H1 (cell line): ENCODE measurements around the gene PNLIP. TPM values are rescaled to one million over a fixed set of nuclear protein-coding genes. Genes with fewer than 3 reads are reported as not detected.

Experiments used
- CBX5 ChIP-seq: fragments of 300-800, 300-1000 bp; sonication (generic); IDR thresholded peaks from 2 replicates; pipeline ENCODE4 v1.7.1; 2016; ENCODE audit warnings: antibody characterized with exemption, low read length, low read depth
- CEBPB ChIP-seq: IDR thresholded peaks from 2 replicates; pipeline ENCODE4 v1.6.1; 2012; ENCODE audit warnings: low read depth, low read length
- MAFK ChIP-seq: IDR thresholded peaks from 2 replicates; pipeline ENCODE4 v1.6.1; 2012; ENCODE audit warnings: low read depth, mild to moderate bottlenecking, improper control_type of control experiment, low read length
- RBBP5 ChIP-seq: IDR thresholded peaks from 2 replicates; pipeline ENCODE4 v1.7.1; 2012; ENCODE audit warnings: low read depth, mild to moderate bottlenecking, inconsistent platforms, low read length, moderate library complexity, borderline replicate concordance
- RXRA ChIP-seq: IDR thresholded peaks from 2 replicates; pipeline ENCODE4 v1.6.1; 2011; ENCODE audit warnings: low read depth, mild to moderate bottlenecking, low read length, moderate library complexity; ENCODE audit not compliant: insufficient read depth
- USF2 ChIP-seq: IDR thresholded peaks from 2 replicates; pipeline ENCODE4 v1.6.1; 2011; ENCODE audit warnings: low read length, improper control_type of control experiment
- polyA plus RNA-seq, 7 experiments: library from polyadenylated mRNA; depleted of rRNA in 3 of 7; stranded (reverse) in 5 of 7; unstranded in 2 of 7; fragments of >200 nt in 5 of 7; fragments of 200-250 nt in 2 of 7; gene quantifications; 1 replicate in 5 of 7; 2 replicates in 1 of 7; 4 replicates in 1 of 7; pipeline versions ENCODE4 v1.2.1 to v1.2.3, GENCODE V29; 2011 to 2013; ENCODE audit warnings: missing spikeins in 2 of 7, mixed read lengths in 2 of 7
- total RNA-seq: library from RNA; stranded (reverse); fragmentation: NEBNext Ultra II Directional; extraction: Animal tissue kit (Norgen Biotek cat#: 25700); gene quantifications from 2 replicates; pipeline ENCODE4 v1.2.1, GENCODE V29; 2021
- TF ChIP-seq, protein P1 (sequence below): fragments of 300-600 bp; sonication (generic); IDR thresholded peaks from 2 replicates; pipeline ENCODE4 v1.7.1; 2012; ENCODE audit warnings: low read length, moderate library complexity, mild to moderate bottlenecking, inconsistent platforms; ENCODE audit not compliant: insufficient replicate concordance
- TF ChIP-seq, protein P2 (sequence below), 3 experiments: IDR thresholded peaks; 1 replicate in 2 of 3; 2 replicates in 1 of 3; pipeline versions ENCODE4 v1.5.1 to v1.6.1; 2011; ENCODE audit warnings: low read length in 3 of 3, mild to moderate bottlenecking in 3 of 3, inconsistent platforms in 2 of 3, low read depth in 1 of 3, moderate library complexity in 1 of 3; ENCODE audit not compliant: insufficient read depth in 1 of 3; ENCODE audit errors: control extremely low read depth in 1 of 3

The PNLIP gene
- total and polyA plus RNA-seq, 2 of the 8 experiments (the other 6 are each of a cell fraction or from before 2014, with no cell fraction given), result not detected

DNA sequence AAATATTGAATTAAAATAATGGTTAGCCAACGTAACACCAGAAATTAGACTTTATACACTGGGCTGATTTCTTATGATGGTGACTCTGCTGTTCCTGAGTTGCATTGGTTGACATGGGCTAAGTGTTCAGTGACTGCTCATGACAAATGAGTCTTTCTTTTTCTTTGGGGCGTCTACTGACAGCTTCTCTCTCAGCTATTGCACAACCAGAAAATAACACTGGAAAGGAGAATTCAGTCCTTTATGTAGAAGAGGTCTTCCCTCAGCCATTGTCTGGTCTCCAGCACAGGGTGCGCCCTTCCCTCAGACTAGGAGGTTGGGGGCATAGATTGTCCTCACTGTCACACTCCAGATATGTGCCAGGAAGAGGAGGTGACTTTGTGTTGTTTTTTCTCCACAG lies 21.6 kb downstream of the PNLIP start (continued):
- TF ChIP-seq, protein P1, sequence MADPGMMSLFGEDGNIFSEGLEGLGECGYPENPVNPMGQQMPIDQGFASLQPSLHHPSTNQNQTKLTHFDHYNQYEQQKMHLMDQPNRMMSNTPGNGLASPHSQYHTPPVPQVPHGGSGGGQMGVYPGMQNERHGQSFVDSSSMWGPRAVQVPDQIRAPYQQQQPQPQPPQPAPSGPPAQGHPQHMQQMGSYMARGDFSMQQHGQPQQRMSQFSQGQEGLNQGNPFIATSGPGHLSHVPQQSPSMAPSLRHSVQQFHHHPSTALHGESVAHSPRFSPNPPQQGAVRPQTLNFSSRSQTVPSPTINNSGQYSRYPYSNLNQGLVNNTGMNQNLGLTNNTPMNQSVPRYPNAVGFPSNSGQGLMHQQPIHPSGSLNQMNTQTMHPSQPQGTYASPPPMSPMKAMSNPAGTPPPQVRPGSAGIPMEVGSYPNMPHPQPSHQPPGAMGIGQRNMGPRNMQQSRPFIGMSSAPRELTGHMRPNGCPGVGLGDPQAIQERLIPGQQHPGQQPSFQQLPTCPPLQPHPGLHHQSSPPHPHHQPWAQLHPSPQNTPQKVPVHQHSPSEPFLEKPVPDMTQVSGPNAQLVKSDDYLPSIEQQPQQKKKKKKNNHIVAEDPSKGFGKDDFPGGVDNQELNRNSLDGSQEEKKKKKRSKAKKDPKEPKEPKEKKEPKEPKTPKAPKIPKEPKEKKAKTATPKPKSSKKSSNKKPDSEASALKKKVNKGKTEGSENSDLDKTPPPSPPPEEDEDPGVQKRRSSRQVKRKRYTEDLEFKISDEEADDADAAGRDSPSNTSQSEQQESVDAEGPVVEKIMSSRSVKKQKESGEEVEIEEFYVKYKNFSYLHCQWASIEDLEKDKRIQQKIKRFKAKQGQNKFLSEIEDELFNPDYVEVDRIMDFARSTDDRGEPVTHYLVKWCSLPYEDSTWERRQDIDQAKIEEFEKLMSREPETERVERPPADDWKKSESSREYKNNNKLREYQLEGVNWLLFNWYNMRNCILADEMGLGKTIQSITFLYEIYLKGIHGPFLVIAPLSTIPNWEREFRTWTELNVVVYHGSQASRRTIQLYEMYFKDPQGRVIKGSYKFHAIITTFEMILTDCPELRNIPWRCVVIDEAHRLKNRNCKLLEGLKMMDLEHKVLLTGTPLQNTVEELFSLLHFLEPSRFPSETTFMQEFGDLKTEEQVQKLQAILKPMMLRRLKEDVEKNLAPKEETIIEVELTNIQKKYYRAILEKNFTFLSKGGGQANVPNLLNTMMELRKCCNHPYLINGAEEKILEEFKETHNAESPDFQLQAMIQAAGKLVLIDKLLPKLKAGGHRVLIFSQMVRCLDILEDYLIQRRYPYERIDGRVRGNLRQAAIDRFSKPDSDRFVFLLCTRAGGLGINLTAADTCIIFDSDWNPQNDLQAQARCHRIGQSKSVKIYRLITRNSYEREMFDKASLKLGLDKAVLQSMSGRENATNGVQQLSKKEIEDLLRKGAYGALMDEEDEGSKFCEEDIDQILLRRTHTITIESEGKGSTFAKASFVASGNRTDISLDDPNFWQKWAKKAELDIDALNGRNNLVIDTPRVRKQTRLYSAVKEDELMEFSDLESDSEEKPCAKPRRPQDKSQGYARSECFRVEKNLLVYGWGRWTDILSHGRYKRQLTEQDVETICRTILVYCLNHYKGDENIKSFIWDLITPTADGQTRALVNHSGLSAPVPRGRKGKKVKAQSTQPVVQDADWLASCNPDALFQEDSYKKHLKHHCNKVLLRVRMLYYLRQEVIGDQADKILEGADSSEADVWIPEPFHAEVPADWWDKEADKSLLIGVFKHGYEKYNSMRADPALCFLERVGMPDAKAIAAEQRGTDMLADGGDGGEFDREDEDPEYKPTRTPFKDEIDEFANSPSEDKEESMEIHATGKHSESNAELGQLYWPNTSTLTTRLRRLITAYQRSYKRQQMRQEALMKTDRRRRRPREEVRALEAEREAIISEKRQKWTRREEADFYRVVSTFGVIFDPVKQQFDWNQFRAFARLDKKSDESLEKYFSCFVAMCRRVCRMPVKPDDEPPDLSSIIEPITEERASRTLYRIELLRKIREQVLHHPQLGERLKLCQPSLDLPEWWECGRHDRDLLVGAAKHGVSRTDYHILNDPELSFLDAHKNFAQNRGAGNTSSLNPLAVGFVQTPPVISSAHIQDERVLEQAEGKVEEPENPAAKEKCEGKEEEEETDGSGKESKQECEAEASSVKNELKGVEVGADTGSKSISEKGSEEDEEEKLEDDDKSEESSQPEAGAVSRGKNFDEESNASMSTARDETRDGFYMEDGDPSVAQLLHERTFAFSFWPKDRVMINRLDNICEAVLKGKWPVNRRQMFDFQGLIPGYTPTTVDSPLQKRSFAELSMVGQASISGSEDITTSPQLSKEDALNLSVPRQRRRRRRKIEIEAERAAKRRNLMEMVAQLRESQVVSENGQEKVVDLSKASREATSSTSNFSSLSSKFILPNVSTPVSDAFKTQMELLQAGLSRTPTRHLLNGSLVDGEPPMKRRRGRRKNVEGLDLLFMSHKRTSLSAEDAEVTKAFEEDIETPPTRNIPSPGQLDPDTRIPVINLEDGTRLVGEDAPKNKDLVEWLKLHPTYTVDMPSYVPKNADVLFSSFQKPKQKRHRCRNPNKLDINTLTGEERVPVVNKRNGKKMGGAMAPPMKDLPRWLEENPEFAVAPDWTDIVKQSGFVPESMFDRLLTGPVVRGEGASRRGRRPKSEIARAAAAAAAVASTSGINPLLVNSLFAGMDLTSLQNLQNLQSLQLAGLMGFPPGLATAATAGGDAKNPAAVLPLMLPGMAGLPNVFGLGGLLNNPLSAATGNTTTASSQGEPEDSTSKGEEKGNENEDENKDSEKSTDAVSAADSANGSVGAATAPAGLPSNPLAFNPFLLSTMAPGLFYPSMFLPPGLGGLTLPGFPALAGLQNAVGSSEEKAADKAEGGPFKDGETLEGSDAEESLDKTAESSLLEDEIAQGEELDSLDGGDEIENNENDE, result no peak
- TF ChIP-seq, protein P2, sequence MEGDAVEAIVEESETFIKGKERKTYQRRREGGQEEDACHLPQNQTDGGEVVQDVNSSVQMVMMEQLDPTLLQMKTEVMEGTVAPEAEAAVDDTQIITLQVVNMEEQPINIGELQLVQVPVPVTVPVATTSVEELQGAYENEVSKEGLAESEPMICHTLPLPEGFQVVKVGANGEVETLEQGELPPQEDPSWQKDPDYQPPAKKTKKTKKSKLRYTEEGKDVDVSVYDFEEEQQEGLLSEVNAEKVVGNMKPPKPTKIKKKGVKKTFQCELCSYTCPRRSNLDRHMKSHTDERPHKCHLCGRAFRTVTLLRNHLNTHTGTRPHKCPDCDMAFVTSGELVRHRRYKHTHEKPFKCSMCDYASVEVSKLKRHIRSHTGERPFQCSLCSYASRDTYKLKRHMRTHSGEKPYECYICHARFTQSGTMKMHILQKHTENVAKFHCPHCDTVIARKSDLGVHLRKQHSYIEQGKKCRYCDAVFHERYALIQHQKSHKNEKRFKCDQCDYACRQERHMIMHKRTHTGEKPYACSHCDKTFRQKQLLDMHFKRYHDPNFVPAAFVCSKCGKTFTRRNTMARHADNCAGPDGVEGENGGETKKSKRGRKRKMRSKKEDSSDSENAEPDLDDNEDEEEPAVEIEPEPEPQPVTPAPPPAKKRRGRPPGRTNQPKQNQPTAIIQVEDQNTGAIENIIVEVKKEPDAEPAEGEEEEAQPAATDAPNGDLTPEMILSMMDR (IDR thresholded peaks at IDR 0.05; ENCODE audit: control extremely low read depth in 1 of 3, insufficient read depth in 1 of 3, low read depth in 1 of 3, low read length in 3 of 3), result no peak
- no peak for TF ChIP-seq CBX5
- no peak for TF ChIP-seq MAFK
- no peak for TF ChIP-seq CEBPB
- TF ChIP-seq RXRA, result no peak
- TF ChIP-seq RBBP5, result no peak
- no peak for TF ChIP-seq USF2
